OCI-LY1 (cell line): Measurements from ENCODE around the gene OR13J1.

ENCODE experiments used
- H2AFZ ChIP-seq: fragments of 200-600 bp; sonication (generic), shearing (Covaris generic); 2 replicates; pipeline ENCODE4 v1.6.0; 2014; ENCODE audit warnings: antibody characterized with exemption, mild to moderate bottlenecking, low read length
- H3F3A ChIP-seq: fragments of 200-600 bp; sonication (generic), shearing (Covaris generic); 2 replicates; pipeline ENCODE4 v1.6.0; 2014; ENCODE audit warnings: mild to moderate bottlenecking, antibody characterized with exemption, low read length, moderate library complexity; ENCODE audit not compliant: insufficient read depth
- H3K27ac ChIP-seq: fragments of 200-600 bp; sonication (generic); 2 replicates; pipeline ENCODE4 v1.5.1; 2014; ENCODE audit warnings: low read length, mixed run types, mild to moderate bottlenecking, low read depth; ENCODE audit not compliant: poor library complexity, severe bottlenecking
- H3K27me3 ChIP-seq: fragments of 200-600 bp; sonication (generic); 2 replicates; pipeline ENCODE4 v1.6.0; 2014; ENCODE audit warnings: antibody characterized with exemption, mild to moderate bottlenecking, low read length, moderate library complexity; ENCODE audit not compliant: insufficient read depth
- H3K36me3 ChIP-seq: fragments of 200-600 bp; sonication (generic); 2 replicates; pipeline ENCODE4 v1.6.1; 2014; ENCODE audit warnings: mild to moderate bottlenecking, antibody characterized with exemption, low read length, moderate library complexity, mixed read lengths; ENCODE audit not compliant: insufficient read depth
- H3K4me1 ChIP-seq: fragments of 200-600 bp; sonication (generic); 2 replicates; pipeline ENCODE4 v1.5.1; 2014; ENCODE audit warnings: mild to moderate bottlenecking, low read length, moderate library complexity; ENCODE audit not compliant: insufficient read depth, severe bottlenecking
- H3K4me2 ChIP-seq: fragments of 200-600 bp; sonication (generic), shearing (Covaris generic); 2 replicates; pipeline ENCODE4 v1.6.1; 2014; ENCODE audit warnings: low read length
- H3K4me3 ChIP-seq: fragments of 200-600 bp; sonication (generic); 2 replicates; pipeline ENCODE4 v1.5.1; 2014; ENCODE audit warnings: low read length, low read depth, mild to moderate bottlenecking, mixed read lengths; ENCODE audit not compliant: poor library complexity, severe bottlenecking
- H3K79me2 ChIP-seq: fragments of 200-600 bp; shearing (Covaris generic); 2 replicates; pipeline ENCODE4 v1.6.1; 2016; ENCODE audit warnings: mixed run types, low read length, mixed read lengths; ENCODE audit not compliant: insufficient read depth
- H3K9ac ChIP-seq: fragments of 200-600 bp; sonication (generic), shearing (Covaris generic); 2 replicates; pipeline ENCODE4 v1.6.1; 2014; ENCODE audit warnings: mild to moderate bottlenecking, low read length, mixed read lengths
- H3K9me2 ChIP-seq: fragments of 200-600 bp; sonication (generic), shearing (Covaris generic); 2 replicates; pipeline ENCODE4 v1.6.1; 2014; ENCODE audit warnings: low read depth, mild to moderate bottlenecking, low read length, mixed read lengths
- H3K9me3 ChIP-seq: fragments of 200-600 bp; shearing (Covaris generic); 2 replicates; pipeline ENCODE4 v1.6.1; 2014; ENCODE audit warnings: low read length, mixed read lengths
- H4K20me1 ChIP-seq: fragments of 200-600 bp; sonication (generic), shearing (Covaris generic); 2 replicates; pipeline ENCODE4 v1.6.0; 2016; ENCODE audit warnings: mild to moderate bottlenecking, low read length; ENCODE audit not compliant: insufficient read depth
- EZH2 ChIP-seq: fragments of 200-600 bp; sonication (generic), shearing (Covaris generic); IDR thresholded peaks from 2 replicates; pipeline ENCODE4 v1.8.0; 2017; ENCODE audit warnings: borderline replicate concordance, mixed run types, mild to moderate bottlenecking, antibody characterized with exemption, low read length, moderate library complexity, mixed read lengths
- TF ChIP-seq, protein P1 (sequence below): fragments of 200-600 bp; sonication (generic), shearing (Covaris generic); IDR thresholded peaks from 2 replicates; pipeline ENCODE4 v1.5.1; 2017; ENCODE audit warnings: mild to moderate bottlenecking, antibody characterized with exemption, low read length, moderate library complexity, mixed read lengths

The OR13J1 gene

DNA sequence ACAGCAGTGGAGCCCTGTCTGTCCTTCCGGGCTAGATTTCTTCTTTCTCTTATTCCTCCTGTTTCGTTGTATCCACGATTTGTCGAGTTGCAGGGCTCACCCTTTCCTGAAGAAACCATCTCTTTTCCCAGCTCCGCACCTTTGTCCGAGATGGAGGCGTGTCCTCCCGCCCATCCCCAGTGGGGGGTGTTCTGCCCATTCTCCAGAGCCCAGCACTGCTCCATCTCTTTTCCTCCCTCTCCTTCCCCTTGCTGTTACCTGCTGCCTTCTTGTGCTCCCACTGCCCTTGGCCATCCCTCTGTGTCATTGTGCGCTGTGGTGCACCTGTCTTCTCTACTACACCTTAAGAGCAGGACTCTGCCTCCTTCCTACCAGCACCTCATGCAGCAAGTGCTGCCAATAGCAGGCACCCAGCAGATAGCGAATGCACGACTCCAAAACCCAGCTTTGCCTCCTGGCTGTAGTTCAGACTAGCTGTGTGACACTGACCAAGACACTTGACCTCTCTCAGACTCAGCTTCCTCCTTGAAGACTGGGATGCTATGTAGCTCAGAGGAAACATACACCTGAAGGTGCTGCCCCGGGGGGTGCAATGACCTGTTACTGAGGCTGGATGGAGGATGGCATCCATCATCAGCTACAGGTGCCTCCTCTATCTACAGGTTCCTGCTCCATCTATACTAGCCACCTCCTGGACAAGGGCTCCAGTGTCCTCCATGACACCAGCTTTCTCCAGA lies 8.9 kb downstream of the OR13J1 start:
- Histone ChIP-seq H3K79me2 (no peaks in the 10 kb centered on the region), H3K9me2 (no peaks in the 10 kb centered on the region), H2AFZ (no peak overlapping the region), H3K9ac (no peak overlapping the region), H3K4me2 (no peak overlapping the region), H3K4me3 (no peak overlapping the region), H3K4me1 (no peaks in the 10 kb centered on the region), H3K9me3 (no peaks in the 10 kb centered on the region), H3K27ac (no peak overlapping the region), H3K36me3 (no peaks in the 10 kb centered on the region), H3K27me3 (no peaks in the 10 kb centered on the region), H3F3A (no peaks in the 10 kb centered on the region), H4K20me1 (no peaks in the 10 kb centered on the region)
- TF ChIP-seq, protein P1, sequence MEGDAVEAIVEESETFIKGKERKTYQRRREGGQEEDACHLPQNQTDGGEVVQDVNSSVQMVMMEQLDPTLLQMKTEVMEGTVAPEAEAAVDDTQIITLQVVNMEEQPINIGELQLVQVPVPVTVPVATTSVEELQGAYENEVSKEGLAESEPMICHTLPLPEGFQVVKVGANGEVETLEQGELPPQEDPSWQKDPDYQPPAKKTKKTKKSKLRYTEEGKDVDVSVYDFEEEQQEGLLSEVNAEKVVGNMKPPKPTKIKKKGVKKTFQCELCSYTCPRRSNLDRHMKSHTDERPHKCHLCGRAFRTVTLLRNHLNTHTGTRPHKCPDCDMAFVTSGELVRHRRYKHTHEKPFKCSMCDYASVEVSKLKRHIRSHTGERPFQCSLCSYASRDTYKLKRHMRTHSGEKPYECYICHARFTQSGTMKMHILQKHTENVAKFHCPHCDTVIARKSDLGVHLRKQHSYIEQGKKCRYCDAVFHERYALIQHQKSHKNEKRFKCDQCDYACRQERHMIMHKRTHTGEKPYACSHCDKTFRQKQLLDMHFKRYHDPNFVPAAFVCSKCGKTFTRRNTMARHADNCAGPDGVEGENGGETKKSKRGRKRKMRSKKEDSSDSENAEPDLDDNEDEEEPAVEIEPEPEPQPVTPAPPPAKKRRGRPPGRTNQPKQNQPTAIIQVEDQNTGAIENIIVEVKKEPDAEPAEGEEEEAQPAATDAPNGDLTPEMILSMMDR, result no peak
- no peak for TF ChIP-seq EZH2

DNA sequence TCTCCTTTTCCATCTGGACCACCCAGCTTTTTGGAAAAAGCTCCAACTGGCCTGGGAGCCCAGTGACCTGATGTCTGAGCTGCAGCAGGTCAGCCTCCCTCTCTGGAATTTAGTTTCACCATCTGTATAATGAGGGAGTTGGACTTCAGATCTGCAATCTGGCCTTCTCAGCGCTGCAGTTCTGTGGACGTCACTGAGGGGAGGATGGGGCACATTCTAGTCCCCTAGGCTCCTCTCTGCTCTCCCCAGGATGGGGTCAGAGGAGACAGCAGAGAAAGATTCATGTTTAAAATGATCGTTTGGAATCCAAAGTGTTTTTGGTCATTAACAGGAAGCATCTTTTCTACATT lies 10.2 kb downstream of the OR13J1 start:
- Histone ChIP-seq H3K4me3 (no peak overlapping the region), H3K4me2 (no peak overlapping the region), H3K27ac (no peak overlapping the region), H3F3A (no peaks in the 10 kb centered on the region), H3K27me3 (no peaks in the 10 kb centered on the region), H3K36me3 (no peaks in the 10 kb centered on the region), H4K20me1 (no peaks in the 10 kb centered on the region), H3K79me2 (no peaks in the 10 kb centered on the region), H3K9me2 (no peaks in the 10 kb centered on the region), H3K9ac (no peak overlapping the region), H3K4me1 (no peaks in the 10 kb centered on the region), H3K9me3 (no peaks in the 10 kb centered on the region), H2AFZ (no peak overlapping the region)
- TF ChIP-seq EZH2, result no peak
- TF ChIP-seq, protein P1, result no peak

DNA sequence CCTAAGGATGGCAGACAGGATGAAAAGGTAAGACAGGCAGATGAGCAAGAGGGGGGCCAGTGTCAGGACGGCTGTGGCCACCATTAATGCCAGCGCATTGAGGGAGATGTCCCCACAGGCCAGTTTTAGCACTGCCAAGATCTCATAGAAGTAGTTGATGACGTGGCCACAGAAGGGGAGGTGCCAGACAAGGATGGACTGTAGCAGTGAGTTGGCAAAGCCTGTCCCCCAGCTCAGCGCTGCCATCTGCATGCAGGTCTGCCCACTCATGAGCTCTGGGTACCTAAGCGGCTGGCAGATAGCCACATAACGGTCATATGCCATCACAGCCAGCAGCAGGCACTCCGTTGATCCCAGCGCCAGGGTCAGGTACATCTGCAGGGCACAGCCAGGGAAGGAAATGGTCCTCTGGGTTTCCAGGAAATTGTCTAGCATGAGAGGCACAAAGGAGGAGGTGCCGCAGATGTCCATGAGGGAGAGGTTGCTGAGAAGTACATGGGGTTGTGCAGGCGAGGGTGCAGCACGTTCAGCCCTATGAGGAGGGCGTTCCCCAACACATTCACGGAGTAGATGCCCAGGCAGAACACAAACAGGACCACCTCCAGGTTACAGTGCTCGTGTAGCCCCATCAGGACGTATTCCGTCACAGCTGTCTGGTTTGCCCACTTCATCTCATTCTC lies 10.8 kb downstream of the OR13J1 start:
- Histone ChIP-seq H3K36me3 (no peaks in the 10 kb centered on the region), H3K27ac (no peak overlapping the region), H2AFZ (no peak overlapping the region), H3K9me2 (no peaks in the 10 kb centered on the region), H3K4me2 (no peak overlapping the region), H3K9ac (no peak overlapping the region), H3K4me3 (no peak overlapping the region), H3K79me2 (no peaks in the 10 kb centered on the region), H3K27me3 (no peaks in the 10 kb centered on the region), H3K9me3 (no peaks in the 10 kb centered on the region), H3F3A (no peaks in the 10 kb centered on the region), H4K20me1 (no peaks in the 10 kb centered on the region), H3K4me1 (no peaks in the 10 kb centered on the region)
- TF ChIP-seq, protein P1, result no peak
- TF ChIP-seq EZH2, result no peak
